ENCODE results near the gene SLBP. TPM values are rescaled to one million over a fixed set of nuclear protein-coding genes. Genes with fewer than 3 reads are reported as not detected.
A peak's percentile ranks its signal among the peaks of the same experiment; 100 is the strongest.

The SLBP gene
- polyA plus RNA-seq, 1 experiment, result 72.0 TPM

GRCh38 chr4:1711571-1712215 is 426 bp downstream of the SLBP start:
- Histone ChIP-seq H3K9me3 (ENCODE audit: control insufficient read depth, insufficient read depth, low read length) (no peaks in the 10 kb centered on the region; the same call in 1 of the 2 replicates), H3K27me3 (ENCODE audit: control insufficient read depth, insufficient read depth, low read length) (no peaks in the 10 kb centered on the region), H3K4me3 (ENCODE audit: low read depth, low read length) (peak overlapping the region; percentile 88), H3K27ac (ENCODE audit: low read depth, low read length) (peak overlapping the region; percentile 39)
- ChIA-PET CTCF (interaction anchor here (1.3 to 1.9 kb wide), 2 partner anchors 18 to 356 kb away, joined by 4 to 8 read pairs; no protein-coding TSS in a partner anchor), POLR2A (interaction anchor here (0.5 to 2.1 kb wide), 9 partner anchors 9 to 365 kb away, joined by 3 to 21 read pairs (median 6); partner anchors contain the start of genes TACC3, TMEM129 and UVSSA)
- DNase-seq (ENCODE audit: low read depth, low spot score), result no peak
- TF ChIP-seq, protein P1, sequence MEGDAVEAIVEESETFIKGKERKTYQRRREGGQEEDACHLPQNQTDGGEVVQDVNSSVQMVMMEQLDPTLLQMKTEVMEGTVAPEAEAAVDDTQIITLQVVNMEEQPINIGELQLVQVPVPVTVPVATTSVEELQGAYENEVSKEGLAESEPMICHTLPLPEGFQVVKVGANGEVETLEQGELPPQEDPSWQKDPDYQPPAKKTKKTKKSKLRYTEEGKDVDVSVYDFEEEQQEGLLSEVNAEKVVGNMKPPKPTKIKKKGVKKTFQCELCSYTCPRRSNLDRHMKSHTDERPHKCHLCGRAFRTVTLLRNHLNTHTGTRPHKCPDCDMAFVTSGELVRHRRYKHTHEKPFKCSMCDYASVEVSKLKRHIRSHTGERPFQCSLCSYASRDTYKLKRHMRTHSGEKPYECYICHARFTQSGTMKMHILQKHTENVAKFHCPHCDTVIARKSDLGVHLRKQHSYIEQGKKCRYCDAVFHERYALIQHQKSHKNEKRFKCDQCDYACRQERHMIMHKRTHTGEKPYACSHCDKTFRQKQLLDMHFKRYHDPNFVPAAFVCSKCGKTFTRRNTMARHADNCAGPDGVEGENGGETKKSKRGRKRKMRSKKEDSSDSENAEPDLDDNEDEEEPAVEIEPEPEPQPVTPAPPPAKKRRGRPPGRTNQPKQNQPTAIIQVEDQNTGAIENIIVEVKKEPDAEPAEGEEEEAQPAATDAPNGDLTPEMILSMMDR (IDR thresholded peaks at IDR 0.05; ENCODE audit: low read depth, low read length), result no peak

DNA sequence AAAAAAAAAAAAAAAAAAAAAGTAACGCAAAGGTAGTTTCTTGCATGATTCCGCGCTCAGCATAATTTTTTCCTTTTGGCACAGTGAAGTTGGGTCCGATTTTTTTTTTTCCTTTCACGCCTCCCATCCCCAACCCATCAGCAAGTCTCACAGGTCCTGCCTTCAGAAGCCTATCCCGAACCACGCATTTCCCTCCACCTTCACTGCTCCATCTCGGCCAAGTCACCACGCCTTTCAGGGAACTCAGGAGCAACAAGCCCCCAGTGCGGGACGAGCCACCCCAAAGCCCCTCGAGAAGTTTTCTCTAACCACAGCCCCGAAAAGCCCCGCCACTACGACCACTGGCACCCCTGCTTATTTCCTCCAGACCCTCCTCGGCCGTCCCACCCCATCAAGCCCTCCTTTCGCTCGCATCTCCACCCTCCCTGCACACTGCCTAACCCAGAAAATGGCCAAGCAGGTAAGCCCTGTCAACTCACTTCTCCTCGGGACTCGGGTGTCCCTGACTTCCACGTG is 1.0 kb downstream of the SLBP start:
- peak overlapping the region; percentile 88 for H3K4me3 ChIP-seq (ENCODE audit: low read depth, low read length)
- ChIA-PET CTCF (interaction anchor here (1.3 to 1.5 kb wide), 2 partner anchors 18 kb away, joined by 4 to 8 read pairs; no protein-coding TSS in a partner anchor), POLR2A (interaction anchor here (0.5 to 2.1 kb wide), 3 partner anchors 10 to 18 kb away, joined by 4 to 21 read pairs (median 11); partner anchors contain the start of genes TACC3 and TMEM129)
- peak overlapping the region; percentile 39 for H3K27ac ChIP-seq (ENCODE audit: low read depth, low read length)
- no peaks in the 10 kb centered on the region; the same call in 1 of the 2 replicates for H3K9me3 ChIP-seq (ENCODE audit: control insufficient read depth, insufficient read depth, low read length)
- DNase-seq (ENCODE audit: low read depth, low spot score), result no peak
- TF ChIP-seq, protein P1 (IDR thresholded peaks at IDR 0.05; ENCODE audit: low read depth, low read length), result no peak
- H3K27me3 ChIP-seq (ENCODE audit: control insufficient read depth, insufficient read depth, low read length), result no peaks in the 10 kb centered on the region

DNA sequence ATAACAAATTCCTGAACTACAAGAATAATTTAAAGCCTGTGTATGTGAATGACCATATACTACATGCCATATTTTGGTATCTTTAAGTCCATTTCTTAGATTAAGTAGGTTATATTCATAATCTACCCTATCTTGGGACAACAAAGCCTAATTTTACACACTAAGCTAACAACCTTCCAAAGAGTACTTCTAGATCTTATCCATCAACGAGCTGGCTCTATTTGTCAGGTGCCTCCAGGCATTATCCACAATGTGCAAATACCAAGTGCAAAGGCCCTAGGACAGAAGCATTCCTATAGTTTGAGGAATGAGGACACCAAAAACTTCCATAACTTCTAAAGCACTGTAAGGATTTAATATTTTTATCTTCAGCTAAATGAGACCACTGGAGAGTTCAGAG is 3.5 kb downstream of the SLBP start:
- POLR2A ChIA-PET, result interaction anchor here (1.7 kb wide), 1 partner anchor 12 kb away, joined by 4 read pairs; the partner anchor contains the start of genes TACC3 and TMEM129
- DNase-seq (ENCODE audit: low read depth, low spot score), result no peak
- CTCF ChIA-PET, result interaction anchor here (2.1 to 2.7 kb wide), 2 partner anchors 15 to 18 kb away, joined by 8 to 33 read pairs; no protein-coding TSS in a partner anchor
- Histone ChIP-seq H3K4me3 (ENCODE audit: low read depth, low read length) (no peak overlapping the region), H3K9me3 (ENCODE audit: control insufficient read depth, insufficient read depth, low read length) (no peaks in the 10 kb centered on the region; the same call in 1 of the 2 replicates), H3K27ac (ENCODE audit: low read depth, low read length) (no peak overlapping the region), H3K27me3 (ENCODE audit: control insufficient read depth, insufficient read depth, low read length) (no peaks in the 10 kb centered on the region)
- TF ChIP-seq, protein P1 (IDR thresholded peaks at IDR 0.05; ENCODE audit: low read depth, low read length), result no peak

GRCh38 chr4:1706358-1706757 is 5.8 kb downstream of the SLBP start:
- H3K27me3 ChIP-seq (ENCODE audit: control insufficient read depth, insufficient read depth, low read length), result no peaks in the 10 kb centered on the region
- DNase-seq (ENCODE audit: low read depth, low spot score), result no peak
- ChIA-PET POLR2A (no interaction called here), CTCF (interaction anchor here (1.2 kb wide), 1 partner anchor 13 kb away, joined by 7 read pairs; no protein-coding TSS in a partner anchor)
- no peaks in the 10 kb centered on the region for H3K9me3 ChIP-seq (ENCODE audit: control insufficient read depth, insufficient read depth, low read length)
- no peak overlapping the region for H3K27ac ChIP-seq (ENCODE audit: low read depth, low read length)
- H3K4me3 ChIP-seq (ENCODE audit: low read depth, low read length), result no peak overlapping the region
- TF ChIP-seq, protein P1 (IDR thresholded peaks at IDR 0.05; ENCODE audit: low read depth, low read length), result no peak

DNA sequence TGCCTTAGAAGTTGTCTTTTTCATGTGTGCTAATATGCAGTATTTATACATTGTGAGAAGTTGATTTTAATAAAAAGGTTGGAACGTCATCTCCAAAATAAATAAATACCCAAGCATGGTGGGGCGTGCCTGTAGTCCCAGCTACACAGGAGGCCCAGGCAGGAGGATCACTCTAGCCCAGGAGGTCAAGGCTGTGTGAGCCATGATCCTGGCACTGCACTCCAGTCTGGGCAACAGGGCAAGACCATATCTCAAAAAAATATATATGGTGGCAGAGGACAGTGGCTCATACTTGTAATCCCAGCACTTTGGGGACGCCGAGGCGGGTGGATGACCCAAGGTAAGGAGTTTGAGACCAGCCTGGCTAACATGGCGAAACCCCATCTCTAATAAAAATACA is 6.4 kb downstream of the SLBP start:
- TF ChIP-seq, protein P1 (IDR thresholded peaks at IDR 0.05; ENCODE audit: low read depth, low read length), result no peak
- DNase-seq (ENCODE audit: low read depth, low spot score), result no peak
- H3K9me3 ChIP-seq (ENCODE audit: control insufficient read depth, insufficient read depth, low read length), result no peaks in the 10 kb centered on the region
- ChIA-PET CTCF (interaction anchor here (1.2 kb wide), 1 partner anchor 12 kb away, joined by 7 read pairs; no protein-coding TSS in a partner anchor), POLR2A (no interaction called here)
- H3K27me3 ChIP-seq (ENCODE audit: control insufficient read depth, insufficient read depth, low read length), result no peaks in the 10 kb centered on the region
- no peak overlapping the region for H3K27ac ChIP-seq (ENCODE audit: low read depth, low read length)
- H3K4me3 ChIP-seq (ENCODE audit: low read depth, low read length), result no peak overlapping the region
